Pancreas (tissue), 10 donors: ENCODE data around the gene TMC1. TPM values are rescaled to one million over a fixed set of nuclear protein-coding genes. Genes with fewer than 3 reads are reported as not detected.

Experiments used
- ATAC-seq, 4 donors: fragments of 200-7000 bp; cut with Tn5 transposase; one replicate each; pipeline versions ENCODE4 v1.8.0 to v1.9.1; 2020; ENCODE audit warnings: mild to moderate bottlenecking in 4 of 4, moderate library complexity in 4 of 4
- DNase-seq, 6 donors: peaks; one replicate each; pipeline ENCODE4 v3.0.0-alpha.2; 2020
- FAIRE-seq: peaks from 2 replicates; lab custom pipeline; 2012; peaks lifted over from hg19 to GRCh38; lab: Jason Lieb, UNC
- H3K27ac ChIP-seq, 4 donors: fragments of 200-600 bp; sonication (generic); 1 replicate in 3 of 4; 2 replicates in 1 of 4; pipeline versions ENCODE4 v1.5.0 to v1.8.0; 2020
- H3K27me3 ChIP-seq, 4 donors: fragments of 200-600 bp; one replicate each; pipeline ENCODE4 v1.8.0; 2021
- H3K36me3 ChIP-seq, 3 donors: fragments of 200-600 bp; sonication (generic) in 1 of 3; one replicate each; pipeline versions ENCODE4 v1.5.0 to v1.8.0; 2020 to 2021
- H3K4me1 ChIP-seq, 3 donors: fragments of 200-600 bp; one replicate each; pipeline ENCODE4 v1.8.0; 2021
- H3K4me3 ChIP-seq, 4 donors: fragments of 200-600 bp; sonication (generic) in 2 of 4; one replicate each; pipeline versions ENCODE4 v1.5.0 to v1.8.0; 2020 to 2021
- H3K9me3 ChIP-seq, 4 donors: fragments of 200-600 bp; one replicate each; pipeline ENCODE4 v1.8.0; 2021
- WGBS, 2 donors: extraction: QIAGEN DNeasy Blood & Tissue Kit; methylation state at CpG; one replicate each; pipeline ENCODE4 v1.1.7; 2013; 5-methylcytosine and 5-hydroxymethylcytosine counted together
- intact Hi-C, 3 donors: fragments of 100-400 bp; cut with DNase I; formaldehyde crosslinking; loops; one replicate each; pipeline versions ENCODE4 v1.11.1 to v1.14.2; 2022
- polyA plus RNA-seq, 2 donors: library from polyadenylated mRNA; stranded (reverse); fragments of 200-250 nt; gene quantifications; one replicate each; pipeline ENCODE4 v1.2.3, GENCODE V29; 2013
- total RNA-seq, 6 donors: library from RNA; stranded (reverse); fragmentation: NEBNext Ultra II Directional in 4 of 6; extraction: Animal tissue kit (Norgen Biotek cat#: 25700) in 4 of 6; gene quantifications; one replicate each; pipeline versions ENCODE4 v1.2.1 to v1.2.4, GENCODE V29; 2021 to 2023
- TF ChIP-seq, protein P1 (sequence below), 4 donors: fragments of 200-600 bp; sonication (generic) in 3 of 4; IDR thresholded peaks; one replicate each; pipeline versions ENCODE4 v1.5.0 to v1.8.0; 2021; ENCODE audit warnings: antibody characterized with exemption in 4 of 4
- donor health status: healthy with polysubstance abuse.
- donor health status: DM: no; HTN: no; CAD: no; lungs with moderate emphysema.
- donor health status: DM: no; HTN: no; CAD: no.
- donor health status: control.
- donor health status: control.
- donor health status: Bipolar disorder and iron deficiency.
- donor health status: DM: yes; HTN: yes; CAD: no.
- donor health status: DM: no; HTN: no; CAD: no.
- donor health status: DM: no; HTN: no; CAD: no.
- donor health status: DM: yes; HTN: yes; CAD: no.

Gene TMC1
- total and polyA plus RNA-seq, 8 donors, result not detected

DNA sequence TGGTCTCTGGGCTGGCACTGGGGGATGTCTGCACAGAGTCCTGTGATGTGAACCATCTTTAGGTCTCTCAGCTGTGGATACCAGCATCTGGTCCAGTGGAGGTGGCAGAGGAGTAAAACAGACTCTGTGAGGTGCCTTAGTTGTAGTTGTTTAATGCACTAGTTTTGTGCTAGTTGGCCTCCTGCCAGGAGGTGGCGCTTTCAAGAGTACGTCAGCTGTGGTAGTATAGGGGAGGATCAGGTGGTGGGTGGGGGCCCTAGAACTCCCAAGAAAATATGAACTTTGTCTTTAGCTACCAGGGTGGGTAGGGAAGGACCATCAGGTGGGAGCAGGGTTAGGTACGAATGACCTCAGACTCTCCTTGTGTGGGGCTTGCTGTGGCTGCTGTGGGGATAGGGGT is 197.1 kb downstream of the TMC1 start:
- TF ChIP-seq, protein P1, sequence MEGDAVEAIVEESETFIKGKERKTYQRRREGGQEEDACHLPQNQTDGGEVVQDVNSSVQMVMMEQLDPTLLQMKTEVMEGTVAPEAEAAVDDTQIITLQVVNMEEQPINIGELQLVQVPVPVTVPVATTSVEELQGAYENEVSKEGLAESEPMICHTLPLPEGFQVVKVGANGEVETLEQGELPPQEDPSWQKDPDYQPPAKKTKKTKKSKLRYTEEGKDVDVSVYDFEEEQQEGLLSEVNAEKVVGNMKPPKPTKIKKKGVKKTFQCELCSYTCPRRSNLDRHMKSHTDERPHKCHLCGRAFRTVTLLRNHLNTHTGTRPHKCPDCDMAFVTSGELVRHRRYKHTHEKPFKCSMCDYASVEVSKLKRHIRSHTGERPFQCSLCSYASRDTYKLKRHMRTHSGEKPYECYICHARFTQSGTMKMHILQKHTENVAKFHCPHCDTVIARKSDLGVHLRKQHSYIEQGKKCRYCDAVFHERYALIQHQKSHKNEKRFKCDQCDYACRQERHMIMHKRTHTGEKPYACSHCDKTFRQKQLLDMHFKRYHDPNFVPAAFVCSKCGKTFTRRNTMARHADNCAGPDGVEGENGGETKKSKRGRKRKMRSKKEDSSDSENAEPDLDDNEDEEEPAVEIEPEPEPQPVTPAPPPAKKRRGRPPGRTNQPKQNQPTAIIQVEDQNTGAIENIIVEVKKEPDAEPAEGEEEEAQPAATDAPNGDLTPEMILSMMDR (IDR thresholded peaks at IDR 0.05), result no peak
- DNase-seq, result peak in 1 of 6 donors; percentile 20

DNA sequence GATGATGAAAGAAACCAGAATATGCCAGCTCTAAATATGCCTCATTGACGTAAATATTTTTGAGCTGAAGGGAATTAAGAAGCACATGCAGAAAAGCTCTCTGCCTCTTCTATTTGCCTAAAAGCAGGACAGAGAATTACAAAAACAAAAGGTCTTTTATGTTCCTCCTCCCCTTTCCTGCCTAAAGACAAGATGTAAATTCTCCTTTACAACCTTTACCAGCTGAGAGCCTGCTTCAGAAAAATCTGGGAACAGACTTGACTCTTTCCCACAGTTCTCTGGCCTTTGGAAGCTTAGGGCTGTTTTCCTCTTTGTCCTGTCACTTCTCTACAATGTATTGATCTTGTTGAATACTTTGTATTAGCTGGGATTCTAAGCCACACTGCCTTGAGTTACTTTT is 199.7 kb downstream of the TMC1 start:
- Histone ChIP-seq H3K27ac (no peak overlapping the region), H3K4me3 (no peak overlapping the region), H3K27me3 (no peaks in the 10 kb centered on the region), H3K9me3 (no peaks in the 10 kb centered on the region), H3K36me3 (no peaks in the 10 kb centered on the region), H3K4me1 (no peaks in the 10 kb centered on the region)
- ATAC-seq, result no peak
- no peak for DNase-seq
- intact Hi-C loops, result no loop called here
- FAIRE-seq, result no peak
- TF ChIP-seq, protein P1 (IDR thresholded peaks at IDR 0.05), result no peak
- 61 to 63% methylated on average over 1 of the region's 1 CpG for WGBS, 2 donors

More for the DNA sequence above, 197.1 kb downstream of the TMC1 start:
- no peak overlapping the region for H3K27ac ChIP-seq
- FAIRE-seq (no peak), ATAC-seq (no peak)
- no peaks in the 10 kb centered on the region for H3K4me1 ChIP-seq
- H3K4me3 ChIP-seq, result no peak overlapping the region
- H3K9me3 ChIP-seq, result no peaks in the 10 kb centered on the region
- no peaks in the 10 kb centered on the region for H3K36me3 ChIP-seq
- WGBS, 2 donors, result 77 to 84% methylated on average over 3 of the region's 3 CpGs
- no peaks in the 10 kb centered on the region for H3K27me3 ChIP-seq
- intact Hi-C loops, result no loop called here

DNA sequence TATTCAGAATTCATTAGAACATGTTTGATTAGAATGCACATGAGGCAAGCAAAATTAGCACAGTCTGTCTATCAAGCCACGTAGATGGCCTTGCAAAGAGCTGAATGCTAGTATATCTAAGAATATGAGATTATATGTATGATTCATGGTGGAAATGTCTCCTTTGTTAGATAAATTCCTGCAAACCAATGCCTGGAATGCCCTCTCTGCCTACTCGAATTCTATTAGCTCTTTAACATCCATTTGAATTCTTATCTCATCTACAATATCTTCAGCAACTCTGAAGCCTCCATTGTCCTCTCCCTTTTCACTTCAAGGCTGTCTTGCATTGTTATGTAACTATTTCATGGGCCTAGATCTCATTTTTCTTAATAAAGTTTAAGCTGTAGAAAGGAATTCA is 205.5 kb downstream of the TMC1 start:
- FAIRE-seq, result no peak
- no peak for ATAC-seq
- H3K27ac ChIP-seq, result no peak overlapping the region
- no peaks in the 10 kb centered on the region for H3K36me3 ChIP-seq
- no peaks in the 10 kb centered on the region for H3K9me3 ChIP-seq
- intact Hi-C loops, result no loop called here
- no peaks in the 10 kb centered on the region for H3K4me1 ChIP-seq
- TF ChIP-seq, protein P1 (IDR thresholded peaks at IDR 0.05), result no peak
- no peaks in the 10 kb centered on the region for H3K27me3 ChIP-seq
- 42 to 44% methylated on average over 2 of the region's 2 CpGs for WGBS, 2 donors
- DNase-seq, result no peak
- H3K4me3 ChIP-seq, result no peak overlapping the region

DNA sequence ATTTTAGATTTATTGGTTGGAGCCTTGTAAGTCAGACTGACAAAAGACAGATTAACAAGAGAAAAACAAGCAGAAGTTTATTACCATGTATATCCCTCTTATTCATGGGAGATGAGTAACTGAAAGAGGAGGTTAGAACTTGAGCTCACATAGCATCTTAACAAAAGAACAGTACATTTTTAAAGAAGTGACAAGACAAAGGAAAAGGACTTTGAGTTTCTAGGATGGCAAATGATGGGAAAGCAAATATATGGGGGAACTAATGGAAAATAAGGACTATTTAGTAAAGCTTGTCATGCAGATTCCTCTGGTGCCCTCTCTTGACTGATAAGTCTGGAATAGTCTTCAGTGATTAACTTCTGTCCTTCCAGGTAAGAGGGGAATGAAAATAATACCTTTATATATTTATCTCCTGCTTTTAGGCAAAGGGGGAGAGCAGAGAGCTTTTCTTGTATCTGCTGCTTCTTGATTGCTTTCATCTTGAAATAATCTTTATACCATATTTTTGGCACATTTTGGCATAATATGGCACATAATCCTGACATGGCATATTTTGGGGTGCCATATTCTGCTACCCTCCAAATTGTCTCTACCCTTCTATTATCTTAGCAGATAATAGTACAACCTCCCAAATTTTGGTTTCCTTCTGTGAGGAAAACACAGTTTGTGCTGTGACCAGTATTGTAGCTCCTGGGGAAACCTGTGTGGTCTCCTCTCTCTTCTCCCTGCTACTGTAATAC is 206.8 kb downstream of the TMC1 start:
- no peak for DNase-seq
- intact Hi-C loops, result no loop called here
- FAIRE-seq, result no peak
- Histone ChIP-seq H3K4me1 (no peaks in the 10 kb centered on the region), H3K27ac (no peak overlapping the region), H3K4me3 (no peak overlapping the region), H3K9me3 (no peaks in the 10 kb centered on the region), H3K27me3 (no peaks in the 10 kb centered on the region), H3K36me3 (no peaks in the 10 kb centered on the region)
- TF ChIP-seq, protein P1 (IDR thresholded peaks at IDR 0.05), result no peak
- no peak for ATAC-seq

DNA sequence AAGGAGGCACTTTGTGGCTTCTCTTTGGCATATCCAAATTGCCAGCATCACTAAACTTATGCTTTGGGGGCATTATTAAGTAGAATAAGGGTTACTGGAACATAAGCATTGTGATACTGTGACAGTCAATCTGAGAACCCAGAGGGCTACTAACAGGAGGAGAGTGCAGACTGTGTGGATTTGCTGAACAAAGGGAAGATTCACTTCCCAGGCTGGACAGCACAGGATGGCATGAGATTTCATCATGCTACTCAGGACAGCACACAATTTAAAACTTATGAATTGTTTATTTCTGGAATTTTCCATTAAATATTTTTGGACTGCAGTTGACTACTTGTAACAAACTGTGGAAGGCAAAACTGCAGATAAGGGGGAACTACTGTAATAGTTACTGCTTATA is 212.5 kb downstream of the TMC1 start:
- H3K4me1 ChIP-seq, result no peaks in the 10 kb centered on the region
- ATAC-seq, result no peak
- no peak for FAIRE-seq
- no peak overlapping the region for H3K4me3 ChIP-seq
- no peaks in the 10 kb centered on the region for H3K36me3 ChIP-seq
- TF ChIP-seq, protein P1 (IDR thresholded peaks at IDR 0.05), result no peak
- H3K27ac ChIP-seq, result no peak overlapping the region
- H3K9me3 ChIP-seq, result no peaks in the 10 kb centered on the region
- H3K27me3 ChIP-seq, result no peaks in the 10 kb centered on the region
- no peak for DNase-seq
- intact Hi-C loops, result loop anchor here in 1 of 3 donors (10.0 kb wide), 1 partner anchor 61 kb away; no protein-coding TSS in a partner anchor
